ENCODE data around the gene AADACL4.
"Not testable (repeated sequence)": the region's sequence is repeated elsewhere in the genome, so short reads cannot be mapped to it uniquely, and the experiment has no call there.

AADACL4 gene

GRCh38 chr1:12658531-12659453 is 14.9 kb downstream of the AADACL4 start:
- no peak for FAIRE-seq

- no peak for FAIRE-seq
Measured at GRCh38 chr1:12661606-12662219, 17.8 kb downstream of the AADACL4 start.

- no peak for FAIRE-seq
Measured at GRCh38 chr1:12662556-12662955, 18.7 kb downstream of the AADACL4 start.

- FAIRE-seq, result no peak
Measured at GRCh38 chr1:12665511-12665910, 21.6 kb downstream of the AADACL4 start.

GRCh38 chr1:12666141-12666735 is 22.4 kb downstream of the AADACL4 start:
- FAIRE-seq, result no peak

GRCh38 chr1:12669529-12670068 is 25.7 kb downstream of the AADACL4 start:
- FAIRE-seq, result no peak

- no peak for FAIRE-seq
Measured at GRCh38 chr1:12674358-12674757, 30.5 kb downstream of the AADACL4 start.

GRCh38 chr1:12676122-12676521 is 32.2 kb downstream of the AADACL4 start:
- FAIRE-seq, result not testable (repeated sequence)

- no peak for FAIRE-seq
Measured at GRCh38 chr1:12677565-12677964, 33.7 kb downstream of the AADACL4 start.

GRCh38 chr1:12678350-12678749 is 34.5 kb downstream of the AADACL4 start:
- FAIRE-seq, result no peak

- FAIRE-seq, result no peak
Measured at GRCh38 chr1:12678820-12679219, 34.9 kb downstream of the AADACL4 start.

- FAIRE-seq, result no peak
Measured at GRCh38 chr1:12690156-12690555, 46.3 kb downstream of the AADACL4 start.

- FAIRE-seq, result no peak
Measured at GRCh38 chr1:12692967-12693782, 49.3 kb downstream of the AADACL4 start.

- FAIRE-seq, result no peak
Measured at GRCh38 chr1:12696658-12697057, 52.8 kb downstream of the AADACL4 start.

GRCh38 chr1:12697397-12697796 is 53.5 kb downstream of the AADACL4 start:
- FAIRE-seq, result no peak

GRCh38 chr1:12703821-12704451 is 60.1 kb downstream of the AADACL4 start:
- FAIRE-seq, result no peak

- FAIRE-seq, result no peak
Measured at GRCh38 chr1:12706061-12706460, 62.2 kb downstream of the AADACL4 start.

- FAIRE-seq, result no peak
Measured at GRCh38 chr1:12708396-12709090, 64.7 kb downstream of the AADACL4 start.

- no peak for FAIRE-seq
Measured at GRCh38 chr1:12709091-12709491, 65.2 kb downstream of the AADACL4 start.

GRCh38 chr1:12709696-12710095 is 65.8 kb downstream of the AADACL4 start:
- FAIRE-seq, result no peak

GRCh38 chr1:12711536-12711935 is 67.7 kb downstream of the AADACL4 start:
- FAIRE-seq, result no peak
